K562 (cell line): ENCODE data around the gene SND1. TPM values are rescaled to one million over a fixed set of nuclear protein-coding genes. Genes with fewer than 3 reads are reported as not detected.

Experiments
- ATAC-seq: fragments of 200-7000 bp; cut with Tn5 transposase; 3 replicates; pipeline ENCODE4 v1.9.1; 2020; ENCODE audit warnings: moderate library complexity
- BruUV-seq: library from RNA; stranded (reverse); fragments of 400-500 nt; replicated peaks from 2 replicates; lab custom pipeline; 2021; lab: Mats Ljungman, UMichigan
- CTCF ChIA-PET: fragments of 300-600 bp; formaldehyde crosslinking; extraction: SDS; loops from one replicate; lab custom pipeline; 2021; ENCODE audit warnings: low intra/inter-chr PET ratio; lab: Yijun Ruan, JAX
- POLR2A ChIA-PET: fragments of 300-600, 350-650 bp; sonication (Branson Sonifier 250); formaldehyde crosslinking; extraction: SDS; loops from one replicate; lab custom pipeline; 2021; ENCODE audit warnings: antibody characterized with exemption, inconsistent platforms; lab: Yijun Ruan, JAX
- DNase-seq, 4 experiments: peaks; one replicate each; pipeline versions ENCODE4 v3.0.0 to v3.0.0-alpha.2; 2011 to 2018; ENCODE audit warnings: low spot score in 3 of 4, mixed read lengths in 3 of 4; ENCODE audit errors: extremely low read depth in 1 of 4
- FAIRE-seq: peaks from 2 replicates; lab custom pipeline; 2011; peaks lifted over from hg19 to GRCh38; lab: Jason Lieb, UNC
- H2AFZ ChIP-seq: 2 replicates; pipeline ENCODE4 v1.6.0; 2011; ENCODE audit warnings: low read depth, low read length, control low read depth, inconsistent platforms
- H3K27ac ChIP-seq: fragments of 200-600 bp; 3 replicates; pipeline ENCODE4 v1.8.0; 2011; ENCODE audit warnings: low read depth, mild to moderate bottlenecking, control low read depth, inconsistent platforms, low read length, moderate library complexity, mixed read lengths; ENCODE audit errors: extremely low read depth
- H3K27me3 ChIP-seq, 2 experiments: fragments of 300-600 bp in 1 of 2; 2 replicates in 1 of 2; 3 replicates in 1 of 2; pipeline versions ENCODE4 v1.6.0 to v1.8.0; 2011; ENCODE audit warnings: inconsistent platforms in 2 of 2, low read length in 2 of 2, mild to moderate bottlenecking in 1 of 2, mixed read lengths in 1 of 2, moderate library complexity in 1 of 2; ENCODE audit not compliant: control insufficient read depth in 2 of 2, insufficient read depth in 2 of 2
- H3K36me3 ChIP-seq: fragments of 300-600 bp; 3 replicates; pipeline ENCODE4 v1.8.0; 2011; ENCODE audit warnings: mild to moderate bottlenecking, low read length, inconsistent platforms; ENCODE audit not compliant: control insufficient read depth, insufficient read depth
- H3K4me1 ChIP-seq, 2 experiments: fragments of 200-600 bp in 1 of 2; replicated peaks in 1 of 2; 2 replicates in 1 of 2; 3 replicates in 1 of 2; pipeline versions ENCODE4 v1.5.1 to v1.8.0; 2011; ENCODE audit warnings: inconsistent platforms in 2 of 2, low read length in 2 of 2, mild to moderate bottlenecking in 1 of 2, mixed read lengths in 1 of 2, moderate library complexity in 1 of 2; ENCODE audit not compliant: control insufficient read depth in 2 of 2, insufficient read depth in 2 of 2
- H3K4me2 ChIP-seq: 2 replicates; pipeline ENCODE4 v1.6.1; 2011; ENCODE audit warnings: low read length, control low read depth, inconsistent platforms, mixed read lengths; ENCODE audit not compliant: insufficient read depth
- H3K4me3 ChIP-seq: fragments of 200-600 bp; sonication (generic), shearing (Covaris generic); 2 replicates; pipeline ENCODE4 v1.5.1; 2016; ENCODE audit warnings: control low read depth, inconsistent platforms
- H3K79me2 ChIP-seq: fragments of 200-600 bp; 3 replicates; pipeline ENCODE4 v1.8.0; 2011; ENCODE audit warnings: low read length, inconsistent platforms; ENCODE audit not compliant: control insufficient read depth, insufficient read depth
- H3K9ac ChIP-seq, 2 experiments: 2 replicates each; pipeline versions ENCODE4 v1.6.0 to v1.6.1; 2011; ENCODE audit warnings: low read depth in 2 of 2, low read length in 2 of 2, control low read depth in 1 of 2, inconsistent platforms in 1 of 2, mild to moderate bottlenecking in 1 of 2, mixed read lengths in 1 of 2; ENCODE audit not compliant: insufficient read depth in 1 of 2
- H3K9me1 ChIP-seq: one replicate; pipeline ENCODE4 v1.6.0; 2011; ENCODE audit warnings: inconsistent platforms, mild to moderate bottlenecking, low read length, moderate library complexity; ENCODE audit not compliant: control insufficient read depth, insufficient read depth
- H3K9me3 ChIP-seq: replicated peaks from 2 replicates; pipeline ENCODE4 v1.5.1; 2011; ENCODE audit warnings: low read depth, low read length, inconsistent platforms; ENCODE audit not compliant: control insufficient read depth, insufficient read depth
- H4K20me1 ChIP-seq: replicated peaks from 2 replicates; pipeline ENCODE4 v1.6.1; 2011; ENCODE audit warnings: low read length, inconsistent platforms, mixed read lengths; ENCODE audit not compliant: control insufficient read depth, insufficient read depth
- NFIX ChIP-seq: fragments of 250-450 bp; sonication (Bioruptor Pico); IDR thresholded peaks from 2 replicates; pipeline ENCODE4 v1.4.0; 2020; ENCODE audit warnings: low read depth, mild to moderate bottlenecking, moderate library complexity
- WHSC1 ChIP-seq: IDR thresholded peaks from one replicate; pipeline ENCODE4 v1.6.1; 2012; ENCODE audit warnings: low read length, control low read depth, inconsistent platforms
- WGBS: fragments of 100-300 bp; shearing (Covaris generic); methylation state at CpG from one replicate; pipeline ENCODE4 v1.1.6; 2016; ENCODE audit warnings: low coverage, mixed read lengths; ENCODE audit not compliant: insufficient coverage; ENCODE audit errors: missing lambda C conversion rate; 5-methylcytosine and 5-hydroxymethylcytosine counted together
- in situ Hi-C: fragments of 300-500 bp; cut with MboI; formaldehyde crosslinking; loops from 4 replicates; pipeline ENCODE4 v1.15.0; 2018; ENCODE audit warnings: inconsistent platforms, mixed read lengths
- intact Hi-C: fragments of 100-400 bp; cut with micrococcal nuclease; formaldehyde crosslinking; loops from 2 replicates; pipeline ENCODE4 v1.14.2; 2022
- polyA plus RNA-seq, 8 experiments: library from polyadenylated mRNA; depleted of rRNA in 4 of 8; stranded (reverse) in 5 of 8; unstranded in 3 of 8; fragments of >200 nt; fragmentation: Nextera tagmentation in 2 of 8; fragmentation: Illumina TruSeq in 1 of 8; extraction: Ambion mirVana in 2 of 8; extraction: Trizol in 1 of 8; gene quantifications; 2 replicates each; pipeline versions ENCODE4 v1.2.1 to v1.2.3, GENCODE V29; 2011 to 2014; ENCODE audit warnings: inconsistent platforms in 1 of 8, missing spikeins in 1 of 8
- total RNA-seq, 7 experiments: library from RNA; depleted of rRNA in 6 of 7; stranded (reverse); fragments of >200 nt in 6 of 7; fragmentation: Illumina TruSeq in 2 of 7; extraction: Trizol in 2 of 7; gene quantifications; 2 replicates each; pipeline versions ENCODE4 v1.2.1 to v1.2.3, GENCODE V29; 2011 to 2021; ENCODE audit warnings: low replicate concordance in 1 of 7
- TF ChIP-seq, protein P1 (sequence below), 2 experiments: IDR thresholded peaks; 2 replicates each; pipeline ENCODE4 v1.6.1; 2011; ENCODE audit warnings: borderline replicate concordance in 1 of 2, control low read depth in 1 of 2, low read depth in 1 of 2, low read length in 1 of 2, mild to moderate bottlenecking in 1 of 2, mixed read lengths in 1 of 2, moderate library complexity in 1 of 2; ENCODE audit not compliant: insufficient read depth in 1 of 2, insufficient read length in 1 of 2, poor library complexity in 1 of 2, severe bottlenecking in 1 of 2; ENCODE audit errors: extremely low read depth in 1 of 2

The SND1 gene
- total and polyA plus RNA-seq, 9 of the 15 experiments (the other 6 are each of a cell fraction or from before 2014, with no cell fraction given) = 46.5 to 307 (median 191) TPM

- in situ Hi-C loops = no loop called here
- peak overlapping the region in 1 of 2 experiments; percentile 39; a peak in 1 of 4 replicates for H3K9ac ChIP-seq
- CTCF ChIA-PET = no interaction called here
- peaks cover 18% of the 10 kb centered on the region; the same call in 1 of the 3 replicates for H3K79me2 ChIP-seq
- TF ChIP-seq, protein P1, sequence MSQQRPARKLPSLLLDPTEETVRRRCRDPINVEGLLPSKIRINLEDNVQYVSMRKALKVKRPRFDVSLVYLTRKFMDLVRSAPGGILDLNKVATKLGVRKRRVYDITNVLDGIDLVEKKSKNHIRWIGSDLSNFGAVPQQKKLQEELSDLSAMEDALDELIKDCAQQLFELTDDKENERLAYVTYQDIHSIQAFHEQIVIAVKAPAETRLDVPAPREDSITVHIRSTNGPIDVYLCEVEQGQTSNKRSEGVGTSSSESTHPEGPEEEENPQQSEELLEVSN (IDR thresholded peaks at IDR 0.05; ENCODE audit: borderline replicate concordance in 1 of 2, extremely low read depth in 1 of 2, insufficient read depth in 1 of 2, insufficient read length in 1 of 2, low read depth in 1 of 2, low read length in 1 of 2, poor library complexity in 1 of 2, severe bottlenecking in 1 of 2) = peak in 1 of 2 experiments; percentile 11
- TF ChIP-seq NFIX (CRISPR knock-in tag) (no peak), WHSC1 (peak; percentile 46)
- TF ChIP-seq, all 486 proteins: peak for 2
- Histone ChIP-seq H2AFZ (no peak overlapping the region), H3K27me3 (no peaks in the 10 kb centered on the region), H3K27ac (no peak overlapping the region; the same call in 2 of the 3 replicates), H3K4me2 (no peak overlapping the region; the same call in 1 of the 2 replicates), H3K36me3 (peaks cover 80% of the 10 kb centered on the region), H3K9me1 (peaks cover 7% of the 10 kb centered on the region), H3K4me1 (peaks cover 33 to 49% of the 10 kb centered on the region in 2 experiments; a peak in 4 of 5 replicates), H3K4me3 (no peak overlapping the region), H4K20me1 (peaks cover 11% of the 10 kb centered on the region; the same call in 1 of the 2 replicates), H3K9me3 (no peaks in the 10 kb centered on the region)
- FAIRE-seq = no peak
- DNase-seq = no peak
- POLR2A ChIA-PET = interaction anchor here (0.8 to 2.2 kb wide), 4 partner anchors 9 to 404 kb away, joined by 3 to 13 read pairs (median 5); no protein-coding TSS in a partner anchor
- WGBS = 62% methylated on average over 6 of the region's 6 CpGs
- peak; percentile 5; the same call in 1 of the 3 replicates for ATAC-seq
- BruUV-seq = no TSS peak
- intact Hi-C loops = no loop called here
Measured at GRCh38 chr7:127993317-127993716, 341.3 kb downstream of the SND1 start.
